EH (cell line): ENCODE data around the gene SCARB1.

Source experiments
- DNase-seq: peaks from one replicate; pipeline ENCODE4 v3.0.0-alpha.2; 2015; ENCODE audit warnings: low read depth

The SCARB1 gene

GRCh38 chr12:124774462-124775167 lies 89.0 kb downstream of the SCARB1 start:
- DNase-seq, result peak; percentile 84

GRCh38 chr12:124774054-124774461 lies 89.6 kb downstream of the SCARB1 start:
- no peak for DNase-seq

DNA sequence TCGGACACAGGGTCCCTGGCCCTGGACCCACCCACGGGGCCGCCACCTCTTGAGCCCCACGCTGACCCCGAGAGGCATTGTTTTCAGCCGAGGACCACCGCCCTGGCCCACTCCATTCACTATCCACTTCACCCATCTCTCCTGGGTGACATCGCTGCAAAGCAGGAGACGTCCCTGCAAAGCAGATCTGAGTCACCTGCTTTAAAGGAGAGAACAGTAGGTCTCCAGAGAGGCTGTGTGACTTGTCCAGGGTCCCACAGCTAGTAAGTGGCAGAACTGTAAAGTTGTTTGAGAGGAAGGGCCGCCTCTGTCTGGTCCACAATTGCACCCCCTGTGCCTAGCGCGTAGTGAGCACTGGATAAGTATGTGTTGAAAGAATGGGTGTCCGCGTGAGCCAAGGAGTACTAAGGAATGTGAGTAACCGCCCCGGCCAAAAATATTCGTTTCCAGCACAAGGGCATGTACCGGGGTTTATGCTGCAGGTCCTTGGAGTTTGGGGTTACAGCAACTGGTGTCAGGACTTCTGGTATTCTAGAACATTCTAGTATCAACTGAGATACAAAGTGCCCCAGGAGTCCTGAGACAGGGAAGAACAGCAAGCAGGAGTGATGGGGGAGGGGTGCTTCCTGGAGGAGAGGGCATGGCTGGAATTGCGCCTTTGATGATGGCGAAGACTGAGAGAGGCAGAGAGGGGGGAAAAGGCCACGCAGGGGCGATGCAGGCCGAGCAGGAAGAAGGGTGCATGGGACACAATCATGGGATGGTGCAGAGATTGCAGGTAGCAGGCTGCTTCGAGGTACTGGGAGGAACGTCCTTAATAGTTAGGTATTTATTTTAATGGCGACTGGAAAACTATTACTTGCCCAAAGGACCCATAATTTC lies 91.1 kb downstream of the SCARB1 start:
- no peak for DNase-seq

- peak; percentile 71 for DNase-seq
Measured at GRCh38 chr12:124771462-124772288, 92.0 kb downstream of the SCARB1 start.

- DNase-seq, result no peak
Measured at GRCh38 chr12:124770728-124771127, 92.9 kb downstream of the SCARB1 start.

- no peak for DNase-seq
Measured at GRCh38 chr12:124769881-124770512, 93.7 kb downstream of the SCARB1 start.

DNA sequence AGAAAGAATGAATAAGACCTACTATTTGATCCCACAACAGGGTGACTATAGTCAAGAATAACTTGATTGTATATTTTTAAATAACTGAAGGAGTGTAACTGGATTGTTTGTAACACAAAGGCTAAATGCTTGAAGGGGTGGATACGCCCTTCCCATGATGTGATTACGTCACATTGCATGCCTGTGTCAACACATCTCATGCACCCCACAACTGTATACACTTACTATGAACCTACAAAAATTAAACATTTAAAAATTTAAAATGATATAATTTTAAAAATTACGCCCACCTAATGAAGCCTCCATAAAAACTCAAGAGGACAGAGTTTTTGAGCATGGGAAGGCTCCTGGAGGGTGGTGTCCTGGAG lies 94.5 kb downstream of the SCARB1 start:
- peak; percentile 52 for DNase-seq

- peak; percentile 79 for DNase-seq
Measured at GRCh38 chr12:124768452-124769162, 95.1 kb downstream of the SCARB1 start.

DNA sequence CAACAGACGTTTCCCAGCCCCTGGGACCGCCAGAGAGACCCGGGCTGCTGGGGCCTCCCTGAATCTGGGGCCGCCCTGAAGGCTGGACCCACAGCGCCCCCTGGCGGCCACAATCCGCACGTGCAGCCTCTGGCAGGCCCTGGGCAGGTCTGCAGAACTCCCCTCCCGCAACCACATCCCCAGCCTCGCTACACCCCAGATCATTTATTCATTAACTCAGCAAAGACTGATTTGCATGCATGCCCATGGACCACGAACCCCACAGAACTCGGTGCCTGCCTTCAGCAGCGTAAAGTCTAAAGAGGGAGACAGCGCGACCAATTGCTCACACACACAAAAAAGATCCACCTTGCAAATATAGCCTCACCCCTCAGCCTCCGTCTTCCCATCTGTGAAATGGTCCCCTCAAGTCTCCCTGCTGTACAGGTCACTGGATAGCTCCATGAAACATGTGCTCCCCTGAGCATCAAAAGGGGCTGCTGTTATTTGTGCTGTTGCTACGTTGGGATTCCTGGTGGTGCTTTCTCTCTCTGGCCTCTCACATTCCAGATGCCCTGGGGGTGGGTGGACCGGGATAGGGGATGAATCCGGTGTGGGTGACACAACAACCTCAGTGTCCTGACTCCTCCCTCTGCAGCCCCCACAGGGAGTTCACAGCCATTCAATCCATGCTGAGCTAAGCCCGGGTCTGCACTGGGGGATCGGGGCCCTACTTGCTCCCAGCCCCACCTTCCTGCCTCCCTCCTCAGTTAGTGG lies 96.4 kb downstream of the SCARB1 start:
- peak; percentile 64 for DNase-seq

GRCh38 chr12:124766727-124767065 lies 97.0 kb downstream of the SCARB1 start:
- DNase-seq, result no peak

DNA sequence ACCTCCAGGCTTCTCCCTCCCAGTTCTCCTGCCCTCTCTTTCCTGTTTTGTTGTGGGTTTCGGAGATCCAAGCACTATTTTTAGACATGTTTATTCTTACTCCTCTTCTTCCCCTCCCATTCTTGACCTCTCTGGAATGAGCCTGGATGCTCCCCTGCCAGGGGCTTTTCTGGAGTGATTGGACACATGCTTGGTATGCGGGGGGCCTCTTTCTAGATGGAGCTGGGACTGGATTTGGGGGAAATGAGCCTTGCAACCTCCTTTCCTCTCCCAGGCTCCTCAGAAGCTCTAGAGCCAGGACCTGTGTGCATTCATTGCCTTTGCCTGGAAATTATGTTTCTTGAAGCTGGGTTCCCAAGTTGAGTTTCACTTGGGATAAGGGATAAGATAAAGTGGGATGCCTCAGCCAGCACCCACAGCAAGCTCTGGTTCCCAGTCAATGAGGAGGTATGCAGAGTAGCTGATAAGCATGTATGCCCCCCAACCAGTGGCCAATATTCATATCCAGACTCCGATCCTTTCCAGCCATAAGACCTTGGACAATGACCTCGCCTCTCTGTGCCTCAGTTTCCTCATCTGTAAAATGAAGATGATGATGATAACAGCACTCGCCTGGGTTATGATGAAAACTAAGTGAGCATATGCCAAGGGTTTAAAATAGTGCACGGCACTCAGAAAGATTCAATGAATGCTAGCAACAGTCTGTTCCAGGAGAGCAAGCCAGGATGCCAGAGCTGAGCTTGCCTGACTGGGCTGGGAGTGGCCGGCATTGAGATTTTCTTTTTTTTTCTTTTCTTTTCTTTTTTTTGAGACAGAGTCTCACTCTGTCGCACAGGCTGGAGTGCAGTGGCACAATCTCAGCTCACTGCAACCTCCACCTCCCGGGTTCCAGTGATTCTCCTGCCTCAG lies 97.8 kb downstream of the SCARB1 start:
- peak; percentile 59 for DNase-seq

DNA sequence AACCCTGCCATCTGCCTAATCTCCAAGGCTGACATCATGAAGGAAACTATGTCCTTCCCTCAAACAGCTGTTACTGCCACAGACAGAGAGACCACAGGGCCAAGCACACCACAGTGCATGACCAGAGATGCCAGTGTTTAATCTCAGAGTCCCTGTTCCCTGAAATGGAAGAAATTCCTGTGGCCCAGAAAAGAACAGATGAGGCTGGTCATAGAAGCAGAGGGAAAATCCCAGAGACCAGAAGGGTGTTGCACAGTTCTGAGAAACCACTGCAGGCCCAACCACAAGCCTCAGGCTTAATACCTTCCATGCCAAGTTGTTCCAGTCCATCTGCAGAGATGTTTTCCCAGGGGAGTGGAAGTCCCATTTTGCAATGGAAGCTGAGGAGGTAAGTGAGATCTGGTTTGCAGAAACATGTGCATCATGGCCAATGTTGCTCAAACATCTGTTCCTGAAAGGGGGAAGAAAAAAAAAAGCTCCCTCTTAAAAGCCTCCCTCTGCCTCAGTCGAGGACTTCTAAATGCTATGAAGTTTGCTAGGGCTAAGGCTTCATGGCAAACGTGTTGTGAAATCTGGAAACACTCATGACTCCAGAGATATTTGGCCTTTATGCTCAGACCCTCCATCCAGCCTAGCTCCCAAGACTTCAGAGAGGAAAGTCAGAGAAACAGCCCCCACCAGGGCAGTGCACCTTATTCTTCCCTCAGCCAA lies 98.6 kb downstream of the SCARB1 start:
- peak; percentile 97 for DNase-seq

DNA sequence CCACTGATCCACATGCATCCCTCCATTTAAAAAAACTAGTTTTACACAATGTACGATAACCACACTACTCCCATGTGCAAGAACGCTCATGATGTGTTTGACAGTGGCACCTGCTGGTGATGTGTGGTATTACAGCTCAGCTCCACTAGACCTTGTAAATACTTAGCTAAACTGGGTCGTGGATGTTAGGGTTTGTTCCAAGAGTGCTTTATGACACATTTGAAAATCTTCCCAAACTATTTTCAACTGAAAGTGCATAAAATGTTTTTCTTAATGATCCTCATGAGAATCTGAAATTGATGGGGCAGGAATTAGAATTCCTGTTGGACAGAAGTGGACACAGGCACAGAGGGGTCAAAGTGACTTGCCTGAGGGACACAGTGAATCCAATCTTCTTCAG lies 99.2 kb downstream of the SCARB1 start:
- DNase-seq, result peak; percentile 68

DNA sequence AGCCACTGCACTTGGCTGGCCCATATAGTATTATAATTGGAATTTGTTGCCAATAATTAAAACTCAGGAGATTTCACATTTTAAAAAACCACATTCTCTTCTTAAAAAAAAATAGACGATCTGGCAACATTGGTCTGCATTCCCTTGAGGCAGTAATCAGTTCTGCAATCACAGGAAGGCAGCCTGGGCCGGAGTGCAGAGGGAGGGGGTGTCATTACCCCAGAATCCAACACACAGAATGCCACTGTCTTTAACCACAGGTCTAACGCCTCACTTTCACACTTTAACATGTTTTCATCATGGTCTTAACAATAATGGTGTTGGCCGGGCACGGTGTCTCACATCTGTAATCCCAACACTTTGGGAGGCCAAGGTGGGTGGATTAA lies 100.1 kb downstream of the SCARB1 start:
- DNase-seq, result no peak

DNA sequence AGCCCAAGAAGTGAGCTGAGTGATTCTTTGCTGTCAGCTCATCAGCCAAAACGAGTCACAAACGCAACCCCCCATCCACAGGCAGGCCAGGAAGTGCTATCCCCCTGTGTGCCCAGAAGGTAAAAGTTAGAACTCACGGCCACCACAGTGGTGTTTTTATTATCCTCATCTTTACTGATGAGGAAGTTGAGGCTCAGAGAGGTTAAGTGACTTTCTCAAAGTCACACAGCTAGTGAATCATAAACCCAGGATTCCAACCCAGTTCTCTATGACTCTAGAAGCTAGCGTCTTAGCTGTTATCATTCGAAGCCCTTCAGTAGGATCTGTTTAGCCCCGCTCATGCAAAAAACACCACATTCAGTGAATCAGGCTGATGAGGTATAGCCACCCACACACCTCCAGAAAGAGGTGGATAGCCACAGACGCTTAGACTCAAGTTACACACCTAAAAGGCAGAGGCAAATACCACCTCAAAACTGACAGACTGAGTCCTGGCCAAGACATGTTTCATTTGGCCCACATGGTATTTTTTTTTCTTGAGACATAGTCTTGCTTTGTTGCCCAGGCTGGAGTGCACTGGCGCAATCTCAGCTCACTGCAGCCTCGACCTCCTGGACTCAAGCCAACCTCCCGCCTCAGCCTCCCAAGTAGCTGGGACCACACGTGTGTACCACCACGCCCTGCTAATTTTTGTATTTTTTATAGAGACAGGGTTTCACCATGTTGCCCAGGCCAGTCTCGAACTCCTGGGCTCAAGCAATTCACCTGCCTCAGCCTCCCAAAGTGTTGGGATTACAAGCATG lies 100.7 kb downstream of the SCARB1 start:
- DNase-seq, result no peak

DNA sequence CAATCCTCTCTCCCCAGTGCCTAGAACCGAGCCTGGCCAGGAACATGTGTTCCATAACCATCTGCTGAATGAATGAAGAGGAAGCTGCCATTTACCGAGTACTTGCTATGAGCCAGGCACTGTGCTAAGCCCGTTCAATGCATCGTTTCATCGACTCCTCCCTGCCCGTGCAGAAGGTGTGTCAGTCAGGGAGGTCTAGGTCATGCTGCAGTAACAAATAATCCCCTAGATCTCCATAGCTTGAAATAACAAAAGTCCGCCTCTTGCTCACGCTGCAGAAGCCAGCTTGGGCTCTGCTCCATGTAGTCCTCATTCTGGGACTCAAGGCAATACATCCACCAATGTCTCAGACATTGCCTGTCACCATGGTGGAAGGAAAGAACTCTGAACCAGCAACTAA lies 101.3 kb downstream of the SCARB1 start:
- no peak for DNase-seq

GRCh38 chr12:124761871-124762270 lies 101.8 kb downstream of the SCARB1 start:
- DNase-seq, result no peak

DNA sequence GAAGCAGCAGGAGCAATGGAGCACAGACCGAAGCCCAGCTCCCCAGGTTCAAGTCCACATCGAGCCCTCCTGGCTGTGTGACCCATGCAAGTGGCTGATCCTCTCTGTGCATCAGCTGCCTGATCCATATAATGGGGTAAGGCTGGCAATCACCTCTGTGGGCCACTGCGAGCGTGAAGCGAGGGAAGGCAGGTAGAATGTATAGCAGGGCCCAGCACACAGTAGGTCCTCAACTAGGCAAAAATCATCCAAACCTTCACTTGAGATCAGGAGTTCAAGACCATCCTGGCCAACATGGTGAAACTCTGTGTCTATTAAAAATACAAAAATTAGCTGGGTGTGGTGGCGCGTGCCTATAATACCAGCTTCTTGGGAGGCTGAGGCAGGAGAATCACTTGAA lies 102.6 kb downstream of the SCARB1 start:
- DNase-seq, result no peak
